TTC549 (cell line): ENCODE measurements around the gene TM4SF4.
A peak's percentile ranks its signal among the peaks of the same experiment; 100 is the strongest.

Source experiments
- FAIRE-seq: peaks from 2 replicates; lab custom pipeline; 2012; peaks lifted over from hg19 to GRCh38; lab: Jason Lieb, UNC

TM4SF4 gene

DNA sequence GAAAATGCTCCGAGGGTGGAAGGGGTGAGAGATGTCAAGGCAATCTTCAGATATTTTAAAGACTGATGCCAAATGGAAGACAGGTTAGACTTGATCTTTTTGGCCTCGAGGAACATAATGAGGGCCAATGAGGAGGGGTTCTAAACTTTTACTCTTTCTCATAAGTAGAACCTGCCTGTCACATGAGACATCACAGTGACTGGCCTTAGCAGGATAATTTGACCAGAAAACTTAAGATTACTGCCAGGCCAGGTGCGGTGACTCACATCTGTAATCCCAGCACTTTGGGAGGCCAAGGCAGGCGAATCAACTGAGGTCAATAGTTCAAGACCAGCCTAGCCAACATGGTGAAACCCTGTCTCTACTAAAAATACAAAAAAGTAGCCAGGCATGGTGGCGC is 12.2 kb downstream of the TM4SF4 start:
- FAIRE-seq = no peak

DNA sequence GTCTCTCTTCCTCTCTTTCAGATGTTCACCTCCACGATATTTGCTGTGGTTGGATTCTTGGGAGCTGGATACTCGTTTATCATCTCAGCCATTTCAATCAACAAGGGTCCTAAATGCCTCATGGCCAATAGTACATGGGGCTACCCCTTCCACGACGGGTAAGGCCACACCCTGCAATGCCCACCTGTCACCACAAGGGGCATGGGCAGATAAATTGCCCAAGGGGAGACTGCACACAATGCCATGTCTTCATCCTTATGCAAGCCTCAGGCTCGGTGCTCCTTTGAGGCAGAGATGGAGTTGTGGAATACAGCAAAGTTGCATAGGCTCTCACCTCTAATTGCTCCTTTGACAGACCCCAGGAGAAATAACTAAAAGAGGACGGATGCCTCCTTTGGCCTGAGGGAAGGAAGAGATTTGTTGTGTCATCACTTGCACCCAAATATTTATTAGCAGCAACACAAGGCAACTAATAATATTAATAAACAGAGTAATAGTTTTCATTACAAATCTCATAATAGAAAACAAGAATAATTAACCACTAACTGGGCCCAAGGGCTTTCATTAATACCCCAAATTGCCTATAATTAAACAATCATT is 13.2 kb downstream of the TM4SF4 start:
- no peak for FAIRE-seq

DNA sequence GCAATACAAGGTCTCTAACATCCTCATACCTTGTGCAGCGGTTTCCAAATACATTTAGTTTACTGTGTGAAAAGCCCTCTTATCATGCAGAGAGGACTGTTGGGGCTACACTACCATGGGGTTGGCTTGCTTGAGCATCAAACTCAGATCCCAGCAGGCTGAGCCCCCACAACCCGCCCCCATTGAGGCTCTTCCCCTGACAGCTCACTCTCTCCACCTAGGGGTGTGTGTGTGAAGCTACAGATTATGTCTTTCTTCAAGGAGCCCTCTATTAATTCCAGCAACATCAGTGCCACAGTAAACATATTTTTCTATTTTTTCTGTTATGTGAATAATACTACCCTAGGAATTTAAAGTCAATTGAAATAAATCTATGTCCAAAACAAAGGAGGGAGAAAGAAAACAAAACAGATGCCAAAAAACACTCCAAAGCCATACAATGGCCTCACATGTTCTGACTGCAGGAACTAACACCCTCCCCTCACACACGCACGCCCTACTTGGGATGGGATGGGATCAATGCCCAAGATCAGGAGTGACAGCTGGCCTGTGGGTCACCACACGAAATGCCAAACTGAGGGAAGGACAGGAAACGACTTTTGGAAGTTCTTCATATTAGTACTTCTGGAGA is 14.7 kb downstream of the TM4SF4 start:
- no peak for FAIRE-seq

DNA sequence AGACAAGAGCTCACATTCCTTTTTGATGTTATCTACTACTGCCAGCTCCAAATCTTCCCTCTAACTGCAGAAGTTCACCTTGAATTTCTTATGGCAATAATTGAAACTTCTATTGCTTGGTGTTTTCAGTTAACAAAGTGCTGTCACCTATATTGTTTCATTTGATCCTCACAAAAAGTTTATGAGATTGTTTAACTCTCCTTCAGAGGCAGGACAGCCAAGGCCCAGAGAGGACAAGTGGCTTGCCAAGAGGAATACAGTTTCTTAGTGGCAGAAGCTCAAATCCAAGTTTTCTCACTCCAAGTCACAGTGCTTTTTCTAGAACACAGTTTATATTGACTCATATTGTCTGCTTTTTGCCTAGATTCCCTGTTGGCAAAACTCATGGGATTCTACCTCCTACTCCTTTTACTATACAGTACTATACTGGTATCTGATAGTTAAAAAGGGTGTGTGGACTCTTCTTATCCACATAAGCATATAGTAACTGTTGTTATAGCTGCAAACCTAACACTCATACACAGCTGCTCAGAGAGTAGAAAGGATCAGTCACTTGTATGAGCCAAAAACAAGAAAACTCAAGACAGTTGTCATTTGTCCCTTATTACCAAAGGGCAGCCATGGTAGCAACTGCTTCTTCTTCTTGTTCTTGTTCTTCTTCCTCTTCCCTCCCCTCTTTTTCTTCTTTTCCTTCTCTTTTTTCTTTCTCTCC is 15.9 kb downstream of the TM4SF4 start:
- no peak for FAIRE-seq

DNA sequence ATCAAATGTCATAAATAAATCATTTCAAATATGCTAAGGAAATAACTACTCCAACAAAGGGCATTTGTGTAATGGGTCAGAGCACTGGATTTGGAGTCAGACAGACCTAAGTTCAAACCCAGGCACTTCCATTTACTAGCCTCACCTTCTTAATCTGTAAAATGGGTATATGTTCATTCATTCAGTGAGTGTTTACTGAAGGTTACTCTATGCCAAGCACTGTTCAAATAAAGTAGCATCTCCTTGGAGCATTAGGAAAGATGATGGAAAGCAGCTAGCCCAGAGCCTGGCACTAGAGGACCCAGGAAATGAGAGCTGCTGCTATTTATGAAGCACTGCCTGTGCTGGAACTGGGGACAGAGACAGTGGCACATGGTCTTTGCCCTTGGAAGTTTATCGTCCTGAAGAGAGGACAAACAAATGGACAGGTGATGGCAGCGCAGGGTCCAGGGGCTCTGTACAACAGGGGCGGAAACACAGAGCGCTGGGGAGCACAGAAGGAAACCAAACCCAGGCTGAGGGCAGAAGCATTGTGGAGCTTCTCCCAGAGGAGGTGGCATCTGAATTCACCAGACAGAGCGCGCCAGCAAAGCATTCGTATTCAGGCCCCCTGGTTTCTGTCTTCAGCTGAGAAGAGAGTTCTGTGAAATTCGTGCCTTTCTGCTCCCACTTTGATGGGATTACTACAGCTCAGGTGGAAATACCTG is 19.0 kb downstream of the TM4SF4 start:
- no peak for FAIRE-seq

DNA sequence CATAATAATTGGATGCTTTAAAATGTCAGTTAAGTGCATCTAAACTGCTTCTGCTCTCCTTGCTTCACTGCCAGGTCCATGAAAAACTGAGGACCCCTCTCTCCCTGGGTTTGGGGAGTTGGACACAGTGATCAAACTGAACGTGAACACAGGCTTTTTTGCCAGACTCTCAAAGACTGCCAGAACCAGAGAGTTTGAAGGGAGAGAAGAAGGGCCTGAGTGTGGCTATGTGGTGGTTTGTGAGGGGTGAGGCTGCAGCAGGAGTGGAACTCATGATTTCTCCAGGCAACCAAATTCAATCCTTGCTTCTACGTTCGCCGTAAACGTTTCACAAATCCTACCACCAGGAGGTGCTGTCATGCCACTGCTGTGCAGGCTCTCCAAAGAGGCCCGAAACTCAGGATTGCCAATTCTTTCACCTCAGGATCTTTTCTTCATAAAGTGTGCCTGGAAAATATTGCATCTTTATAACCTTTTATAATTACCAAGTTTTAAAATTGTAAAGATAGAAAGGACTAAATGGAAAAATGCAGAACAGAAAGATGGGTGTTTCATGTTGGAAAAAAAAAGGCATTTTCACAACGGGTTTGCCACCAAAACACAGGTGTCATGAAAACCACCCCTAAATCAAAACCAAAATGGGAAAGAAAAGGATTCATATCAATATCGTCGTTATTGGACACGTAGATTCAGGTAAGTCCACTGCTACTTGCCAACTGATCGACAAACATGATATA is 19.7 kb downstream of the TM4SF4 start:
- FAIRE-seq = peak; percentile 75

DNA sequence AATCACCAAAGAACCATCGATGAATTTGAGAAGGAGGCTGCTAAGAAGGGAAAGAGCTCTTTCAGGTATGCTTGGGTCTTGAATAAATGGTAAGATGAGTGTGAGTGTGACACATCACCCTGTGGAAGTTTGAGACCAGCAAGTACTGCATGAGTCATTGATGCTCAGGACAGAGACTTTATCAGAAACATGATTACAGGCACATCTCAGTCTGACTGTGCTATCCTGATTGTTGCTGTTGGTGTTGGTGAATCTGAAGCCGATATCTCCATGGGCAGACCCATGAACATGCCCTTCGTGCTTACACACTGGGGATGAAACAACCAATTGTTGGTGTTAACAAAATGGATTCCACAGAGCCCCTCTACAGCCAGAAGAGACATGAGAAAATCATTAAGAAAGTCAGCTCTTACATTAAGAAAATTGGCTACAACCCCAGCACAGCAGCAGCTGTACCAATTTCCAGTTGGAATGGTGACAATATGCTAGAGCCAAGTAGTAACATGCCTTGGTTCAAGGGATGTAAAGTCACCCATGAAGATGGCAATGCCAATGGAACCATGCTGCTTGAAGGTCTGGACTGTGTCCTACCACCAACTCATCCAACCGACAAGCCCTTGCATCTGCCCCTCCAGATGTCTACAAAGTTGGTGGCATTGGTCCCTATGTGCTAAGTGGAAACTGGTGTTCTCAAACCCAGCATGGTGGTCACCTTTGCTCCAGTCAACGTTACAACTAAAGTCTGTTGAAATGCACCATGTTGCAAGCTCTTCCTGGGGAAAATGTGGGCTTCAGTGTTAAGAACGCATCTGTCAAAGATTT is 20.5 kb downstream of the TM4SF4 start:
- FAIRE-seq = no peak

DNA sequence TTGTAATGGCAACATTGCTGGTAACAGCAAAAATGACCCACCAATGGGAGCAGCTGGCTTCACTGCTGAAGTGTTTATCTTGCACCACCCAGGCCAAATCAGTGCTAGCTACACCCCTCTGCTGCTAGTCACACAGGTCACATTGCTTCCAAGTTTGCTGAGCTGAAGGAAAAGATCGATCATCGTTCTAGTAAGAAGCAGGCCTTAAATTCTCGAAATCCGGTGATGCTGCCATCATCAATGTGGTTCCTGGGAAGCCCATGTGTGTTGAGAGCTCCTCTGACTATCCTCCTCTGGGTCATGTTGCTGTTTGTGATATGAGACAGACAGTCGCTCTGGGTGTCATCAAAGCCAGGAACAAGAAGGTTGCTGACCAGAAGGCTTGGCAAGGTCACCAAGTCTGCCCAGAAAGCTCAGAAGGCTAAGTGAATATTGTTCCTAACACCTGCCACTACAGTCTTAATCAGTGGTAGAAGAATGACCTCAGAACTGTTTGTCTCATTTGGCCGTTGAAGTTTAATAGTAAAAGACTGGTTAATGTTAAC is 21.2 kb downstream of the TM4SF4 start:
- FAIRE-seq = no peak

DNA sequence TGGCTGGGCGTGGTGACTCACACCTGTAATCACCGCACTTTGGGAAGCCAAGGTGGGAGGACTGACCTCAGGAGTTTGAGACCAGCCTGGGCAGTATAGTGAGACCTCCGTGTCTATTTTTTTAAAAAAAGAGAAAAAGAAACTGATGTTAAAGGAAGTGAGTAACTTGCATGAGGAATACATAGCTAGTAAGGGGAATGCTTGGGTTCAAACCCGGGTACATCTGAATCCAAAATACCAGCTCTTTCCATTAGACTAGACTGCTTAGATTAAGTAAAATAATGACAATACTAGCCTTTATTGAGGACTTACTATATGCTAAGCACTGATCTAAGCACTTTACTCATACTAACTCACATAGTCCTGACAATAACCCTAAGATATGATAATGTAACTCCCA is 22.4 kb downstream of the TM4SF4 start:
- no peak for FAIRE-seq

DNA sequence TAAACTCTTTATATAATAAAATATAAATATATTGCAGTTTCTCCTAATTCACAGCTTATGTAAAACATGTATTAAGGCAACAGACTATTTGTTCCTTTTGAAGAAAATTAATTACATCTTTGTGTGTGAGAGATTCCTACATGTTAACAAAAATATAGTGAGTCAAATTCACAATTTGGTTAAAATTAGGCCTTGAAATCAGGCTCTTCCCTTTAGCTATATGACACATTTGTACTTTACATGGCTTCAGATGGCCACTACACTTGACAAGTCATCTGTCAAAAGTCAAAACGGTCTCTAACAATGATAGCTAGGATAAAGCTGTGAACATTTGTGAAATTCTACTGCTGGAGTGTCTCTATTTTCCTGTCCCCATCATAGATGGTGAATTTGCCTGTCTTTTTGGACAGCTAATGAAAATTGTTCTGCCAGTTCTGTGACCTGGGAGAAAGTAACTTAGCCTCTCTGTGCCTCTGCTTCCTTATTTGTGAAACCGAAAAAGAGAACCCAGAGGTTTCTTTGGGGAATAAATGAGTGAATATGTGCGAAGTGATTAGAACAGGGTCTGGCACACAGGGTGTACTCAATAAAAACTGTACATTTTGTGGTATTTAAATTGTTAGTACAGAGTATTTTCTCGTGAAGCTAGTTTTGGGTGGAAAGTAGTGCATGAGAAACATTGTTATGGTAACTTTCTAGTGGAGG is 23.6 kb downstream of the TM4SF4 start:
- FAIRE-seq = no peak

DNA sequence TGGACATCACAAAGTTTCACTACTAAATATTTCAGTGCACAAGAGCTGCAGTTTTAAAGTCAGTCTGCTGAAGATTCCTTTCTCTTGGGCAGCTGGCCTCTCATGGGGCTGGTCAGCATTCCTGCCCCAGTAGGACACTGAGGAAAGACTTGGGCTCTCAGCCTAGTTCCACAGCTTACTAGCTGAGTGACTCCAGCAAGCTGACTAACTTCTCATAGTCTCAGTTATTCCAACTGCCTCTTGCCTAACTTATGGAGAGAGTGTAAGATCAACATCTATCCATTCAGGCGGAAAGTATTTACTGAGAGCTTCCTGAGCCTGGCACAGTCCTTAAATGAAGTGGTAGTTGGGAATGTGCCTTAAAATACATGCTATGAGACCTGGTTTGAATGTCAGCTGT is 27.0 kb downstream of the TM4SF4 start:
- FAIRE-seq = no peak

DNA sequence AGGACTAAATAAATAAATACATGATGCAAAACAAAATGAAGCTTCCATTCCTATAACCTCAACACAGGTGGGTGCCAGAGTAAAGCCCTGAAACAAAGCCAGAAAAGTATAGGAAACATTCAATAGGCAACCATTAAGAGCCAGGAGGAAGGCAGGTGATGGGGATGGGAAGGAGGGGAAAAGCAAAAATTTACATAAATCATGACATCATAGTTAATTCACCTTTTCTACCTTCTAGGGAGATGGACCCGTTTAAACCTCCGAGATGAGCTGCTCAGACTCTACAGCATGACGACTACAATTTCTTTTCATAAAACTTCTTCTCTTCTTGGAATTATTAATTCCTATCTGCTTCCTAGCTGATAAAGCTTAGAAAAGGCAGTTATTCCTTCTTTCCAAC is 27.9 kb downstream of the TM4SF4 start:
- no peak for FAIRE-seq

DNA sequence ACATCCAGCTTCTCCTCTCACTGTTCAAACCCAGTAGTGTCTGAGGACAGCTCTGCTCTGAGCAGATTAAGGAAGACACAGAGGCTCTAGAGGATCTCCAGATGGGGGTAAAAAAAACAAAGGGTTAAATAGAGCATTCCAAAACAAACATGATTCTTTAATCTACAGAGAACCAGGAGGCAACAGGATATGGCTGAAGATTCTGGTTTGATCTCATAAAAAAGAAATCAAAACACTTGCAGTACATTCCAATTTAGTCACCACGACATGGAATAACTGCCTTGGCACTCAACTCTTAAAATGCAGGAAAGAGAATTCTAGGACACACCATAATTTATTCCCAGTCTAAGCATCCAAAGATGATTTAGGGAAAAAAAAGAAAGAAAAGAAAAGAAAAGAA is 32.0 kb downstream of the TM4SF4 start:
- FAIRE-seq = no peak

DNA sequence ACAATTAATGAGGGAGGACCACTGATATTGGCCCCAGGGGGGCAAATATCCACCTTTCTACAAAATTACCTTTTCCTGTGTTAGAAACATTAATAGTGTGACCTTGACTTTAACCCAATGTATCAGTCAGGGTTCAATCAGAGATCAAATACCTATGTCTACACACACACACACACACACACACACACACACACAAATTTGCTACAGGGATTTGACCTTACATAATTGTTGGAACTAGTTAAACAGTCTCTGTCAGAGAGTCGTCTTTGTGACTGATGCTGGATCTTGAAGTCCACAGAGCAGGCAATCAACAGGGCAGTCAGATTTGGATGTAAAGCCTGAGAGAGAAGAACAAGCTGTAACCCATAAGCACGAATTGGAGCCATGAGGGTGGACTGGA is 32.5 kb downstream of the TM4SF4 start:
- FAIRE-seq = no peak

DNA sequence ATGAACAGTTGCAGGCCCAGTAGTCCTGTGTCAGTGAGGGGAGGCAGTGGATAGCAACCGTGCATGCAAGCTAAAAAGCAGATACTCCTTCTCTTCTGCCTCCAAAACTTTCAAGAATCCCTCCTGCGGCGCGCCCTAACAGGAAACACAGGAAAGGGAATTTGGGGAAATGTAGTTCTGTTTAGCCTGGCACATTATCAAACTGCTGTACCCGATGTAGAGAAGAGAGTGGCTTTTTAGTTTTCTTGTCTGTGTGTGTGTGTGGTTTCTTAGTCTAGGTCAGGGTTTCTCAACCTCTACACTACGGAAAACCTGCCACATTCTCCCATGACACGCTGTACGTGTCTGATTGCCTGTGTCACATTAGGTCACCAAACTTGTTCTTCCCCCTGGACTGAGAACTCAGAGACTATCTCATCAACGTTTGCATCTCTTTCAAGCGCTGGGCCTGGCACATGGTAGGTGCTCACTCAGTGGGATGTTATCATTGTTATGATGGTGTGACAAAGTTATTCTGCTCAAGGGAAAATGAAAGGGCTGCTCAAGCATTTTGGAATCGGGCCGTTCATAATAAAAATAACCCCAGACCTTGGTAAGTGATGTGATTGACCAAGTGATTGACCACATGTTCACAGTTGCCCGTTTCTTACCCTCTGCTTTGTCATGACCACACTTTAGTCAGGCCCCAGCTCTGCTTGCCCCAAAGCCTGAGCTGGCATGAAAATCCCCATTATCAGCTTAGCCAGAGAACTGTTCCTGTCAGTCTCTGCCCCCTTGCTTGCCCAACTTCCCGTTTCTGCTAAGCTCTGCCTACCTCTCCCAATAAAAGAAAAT is 33.2 kb downstream of the TM4SF4 start:
- no peak for FAIRE-seq

DNA sequence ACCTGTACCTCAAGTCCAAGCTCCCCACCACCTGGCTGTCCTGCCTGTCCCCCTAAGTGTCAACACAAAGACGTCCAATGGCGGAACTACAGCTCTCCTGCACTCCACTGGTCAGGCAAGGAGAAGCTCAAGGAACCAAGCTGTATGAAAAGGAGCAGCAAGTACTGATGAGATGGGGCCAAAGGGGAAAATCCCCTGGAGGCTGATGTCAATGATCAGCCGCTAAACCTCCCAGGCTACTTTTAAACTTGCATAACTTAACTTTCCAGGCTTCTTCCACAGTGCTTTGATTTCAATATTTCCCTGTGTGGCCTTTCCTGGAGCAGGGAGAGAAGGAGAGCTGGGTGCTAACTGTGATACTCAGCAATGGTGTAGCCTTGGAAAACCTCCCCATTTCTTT is 35.0 kb downstream of the TM4SF4 start:
- no peak for FAIRE-seq

DNA sequence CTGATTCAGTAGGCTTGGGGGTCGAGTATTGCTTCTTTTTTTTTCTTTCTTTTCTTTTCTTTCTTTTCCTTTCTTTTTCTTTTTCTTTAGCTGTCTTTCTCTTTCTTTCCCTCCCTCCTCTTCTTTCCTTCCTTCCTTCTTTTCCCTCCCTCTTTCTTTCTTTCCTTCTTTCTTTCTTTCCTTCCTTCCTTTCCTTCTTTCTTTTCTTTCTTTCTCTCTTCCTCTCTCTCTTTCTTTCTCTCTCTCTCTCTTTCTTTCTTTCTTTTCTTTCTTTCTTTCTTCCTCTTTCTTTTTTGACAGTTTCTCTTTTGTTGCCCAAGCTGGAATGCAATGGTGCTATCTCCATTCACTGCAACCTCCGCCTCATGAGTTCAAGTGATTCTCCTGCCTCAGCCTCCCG is 36.0 kb downstream of the TM4SF4 start:
- no peak for FAIRE-seq

DNA sequence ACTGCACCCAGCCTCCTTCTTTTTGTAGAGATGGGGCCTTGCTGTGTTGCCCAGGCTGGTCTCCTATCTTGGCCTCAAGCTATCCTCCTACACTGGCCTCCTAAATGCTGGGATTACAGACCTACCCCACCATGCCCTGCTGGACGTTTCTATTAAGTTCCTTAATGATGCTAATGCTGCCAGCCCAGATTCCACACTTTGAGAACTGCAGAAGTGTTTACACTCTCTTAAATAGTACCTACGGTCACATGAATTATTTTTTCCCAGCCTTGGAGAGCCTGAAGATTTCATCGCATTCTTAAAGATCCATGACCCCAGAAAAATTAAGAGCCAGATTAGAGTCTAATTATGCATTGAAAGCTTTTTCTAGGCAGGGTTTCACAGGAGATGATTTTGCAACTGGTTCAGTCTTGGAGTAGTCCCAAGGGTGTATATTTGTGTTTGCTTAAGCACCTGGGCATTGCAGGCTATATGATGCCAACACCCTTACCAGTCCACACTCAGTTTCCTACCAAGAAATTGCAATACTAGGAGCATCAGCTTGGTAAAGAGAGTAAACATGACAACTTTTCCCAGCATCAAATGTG is 36.6 kb downstream of the TM4SF4 start:
- no peak for FAIRE-seq

DNA sequence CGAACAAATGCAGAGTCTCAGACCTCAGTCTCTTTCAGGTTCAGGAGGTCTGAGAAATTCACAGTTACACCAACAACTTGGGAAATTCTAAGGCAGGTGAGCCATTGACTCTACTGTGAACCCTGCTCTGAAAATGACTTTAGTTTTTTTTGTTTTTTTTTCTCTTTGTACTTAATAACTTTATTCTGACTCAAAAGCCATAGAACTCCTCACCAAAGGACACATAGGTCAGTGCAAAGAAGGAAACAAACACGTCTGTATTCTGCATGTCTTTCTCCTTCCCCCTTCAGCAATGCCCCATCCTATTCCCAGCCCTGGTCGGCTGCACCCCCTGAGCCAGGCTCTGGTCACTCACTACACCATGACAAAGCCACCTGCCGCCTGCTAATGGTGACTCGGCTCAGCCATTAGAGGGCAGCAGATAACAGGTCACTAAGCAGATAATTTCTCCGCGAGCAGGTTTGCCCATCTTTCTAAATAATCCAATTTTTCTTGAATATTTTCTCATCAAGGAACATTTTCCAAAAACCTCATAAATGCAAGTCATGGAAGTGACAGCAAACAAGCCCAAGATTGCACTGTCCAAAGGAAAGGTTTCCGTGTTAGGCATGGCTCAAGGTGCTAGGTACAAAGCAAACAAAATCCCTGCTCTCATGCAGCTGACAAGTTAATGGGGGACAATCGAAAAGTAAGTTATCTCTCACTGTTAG is 37.7 kb downstream of the TM4SF4 start:
- FAIRE-seq = no peak
